Kidney (tissue), 14 donors: ENCODE data around the gene SPEG. TPM values are rescaled to one million over a fixed set of nuclear protein-coding genes. Genes with fewer than 3 reads are reported as not detected.

Experiments
- DNase-seq, 5 donors: peaks; one replicate each; pipeline ENCODE4 v3.0.0-alpha.2; 2013 to 2020
- FAIRE-seq: peaks from 2 replicates; lab custom pipeline; 2012; peaks lifted over from hg19 to GRCh38; lab: Jason Lieb, UNC
- H3K27ac ChIP-seq, 2 donors: one replicate each; pipeline ENCODE4 v1.7.0; 2013; ENCODE audit warnings: low read depth in 2 of 2, low read length in 2 of 2, inconsistent platforms in 1 of 2
- H3K27me3 ChIP-seq: one replicate; pipeline ENCODE4 v1.7.1; 2013; ENCODE audit warnings: low read length, inconsistent platforms; ENCODE audit not compliant: control insufficient read depth, insufficient read depth
- H3K36me3 ChIP-seq, 3 donors: one replicate each; pipeline versions ENCODE4 v1.7.0 to v1.7.1; 2013; ENCODE audit warnings: low read length in 3 of 3, control low read depth in 1 of 3, inconsistent platforms in 1 of 3; ENCODE audit not compliant: insufficient read depth in 3 of 3, control insufficient read depth in 2 of 3
- H3K4me1 ChIP-seq, 3 donors: one replicate each; pipeline versions ENCODE4 v1.7.0 to v1.7.1; 2013; ENCODE audit warnings: low read length in 3 of 3, inconsistent platforms in 1 of 3, low read depth in 1 of 3; ENCODE audit not compliant: control insufficient read depth in 2 of 3, insufficient read depth in 2 of 3
- H3K4me3 ChIP-seq, 3 donors: one replicate each; pipeline versions ENCODE4 v1.7.0 to v1.8.1; 2013; ENCODE audit warnings: low read length in 3 of 3, control low read depth in 1 of 3, inconsistent platforms in 1 of 3
- H3K9ac ChIP-seq, 3 donors: one replicate each; pipeline versions ENCODE4 v1.7.0 to v1.7.1; 2013; ENCODE audit warnings: low read length in 3 of 3, control low read depth in 1 of 3, inconsistent platforms in 1 of 3
- H3K9me3 ChIP-seq, 3 donors: one replicate each; pipeline versions ENCODE4 v1.7.0 to v1.7.1; 2013; ENCODE audit warnings: low read length in 3 of 3, control low read depth in 1 of 3, inconsistent platforms in 1 of 3; ENCODE audit not compliant: control insufficient read depth in 2 of 3, insufficient read depth in 1 of 3
- intact Hi-C: fragments of 100-400 bp; cut with DNase I; formaldehyde crosslinking; loops from one replicate; pipeline ENCODE4 v1.11.1; 2022
- polyA plus RNA-seq: library from polyadenylated mRNA; stranded (reverse); fragments of 350-450 nt; fragmentation: Illumina TruSeq; extraction: RNeasy Lipid Tissue Mini Kit (QIAGEN cat#74804); gene quantifications from one replicate; pipeline ENCODE4 v1.2.3, GENCODE V29; 2014; ENCODE audit warnings: low read depth, low replicate concordance; ENCODE audit not compliant: insufficient read depth
- total RNA-seq: library from RNA; stranded (reverse); fragmentation: NEBNext Ultra II Directional; extraction: Animal tissue kit (Norgen Biotek cat#: 25700); gene quantifications from one replicate; pipeline ENCODE4 v1.2.1, GENCODE V29; 2021
- TF ChIP-seq, protein P1 (sequence below): IDR thresholded peaks from 3 replicates; pipeline ENCODE4 v1.5.1; 2012; ENCODE audit warnings: mild to moderate bottlenecking, moderate library complexity, borderline replicate concordance; ENCODE audit not compliant: insufficient read depth; ENCODE audit errors: extremely low read depth
- donor health status: control.
- donor health status: control.
- donor health status: control.
- donor health status: control.
- donor health status: control.
- donor health status: DM: yes; HTN: yes; CAD: no.
- donor health status: Normal renal cell carcinoma (clear cell type).

SPEG gene
- total and polyA plus RNA-seq, 2 donors from 2014 or later: 13.1 to 26.6 TPM

DNA sequence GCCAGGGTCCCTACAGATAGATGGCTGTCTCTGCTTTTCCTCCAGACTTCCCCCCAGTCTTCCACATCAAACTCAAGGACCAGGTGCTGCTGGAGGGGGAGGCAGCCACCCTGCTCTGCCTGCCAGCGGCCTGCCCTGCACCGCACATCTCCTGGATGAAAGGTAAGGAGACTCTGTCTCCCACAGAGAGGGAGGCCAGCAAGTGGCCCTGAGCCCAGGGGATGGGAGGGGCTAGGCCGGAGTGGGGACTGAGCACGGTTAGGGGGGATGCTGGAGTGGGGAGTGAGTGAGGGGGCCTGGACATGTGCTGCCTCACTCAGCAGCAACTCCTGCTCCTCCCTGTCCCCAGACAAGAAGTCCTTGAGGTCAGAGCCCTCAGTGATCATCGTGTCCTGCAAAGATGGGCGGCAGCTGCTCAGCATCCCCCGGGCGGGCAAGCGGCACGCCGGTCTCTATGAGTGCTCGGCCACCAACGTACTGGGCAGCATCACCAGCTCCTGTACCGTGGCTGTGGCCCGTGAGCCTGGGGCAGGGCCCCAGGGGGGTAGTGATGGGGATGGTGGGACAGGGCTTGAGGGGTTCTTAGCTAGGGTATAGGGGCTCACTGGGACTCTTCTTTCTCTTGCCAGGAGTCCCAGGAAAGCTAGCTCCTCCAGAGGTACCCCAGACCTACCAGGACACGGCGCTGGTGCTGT is 53.7 kb downstream of the SPEG start:
- intact Hi-C loops: no loop called here
- H3K27me3 ChIP-seq: peaks cover 7% of the 10 kb centered on the region

DNA sequence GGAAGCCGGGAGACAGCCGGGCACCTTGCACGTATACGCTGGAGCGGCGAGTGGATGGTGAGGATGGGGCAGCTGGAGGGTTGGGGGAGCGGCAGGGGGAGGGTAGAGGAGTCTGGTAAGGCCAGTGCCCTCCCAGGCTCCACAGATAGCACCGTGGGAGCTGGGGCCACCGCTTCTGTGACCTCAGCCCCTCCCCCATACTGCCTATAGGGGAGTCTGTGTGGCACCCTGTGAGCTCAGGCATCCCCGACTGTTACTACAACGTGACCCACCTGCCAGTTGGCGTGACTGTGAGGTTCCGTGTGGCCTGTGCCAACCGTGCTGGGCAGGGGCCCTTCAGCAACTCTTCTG is 54.2 kb downstream of the SPEG start:
- Histone ChIP-seq H3K27me3 (peaks cover 7% of the 10 kb centered on the region), H3K9me3 (no peaks in the 10 kb centered on the region), H3K27ac (no peak overlapping the region), H3K4me1 (peaks cover 0 to 4% (median 0%) of the 10 kb centered on the region in 3 donors), H3K9ac (no peak overlapping the region), H3K36me3 (no peaks in the 10 kb centered on the region), H3K4me3 (no peak overlapping the region)
- intact Hi-C loops: no loop called here
- DNase-seq (no peak), FAIRE-seq (no peak)
- TF ChIP-seq, protein P1, sequence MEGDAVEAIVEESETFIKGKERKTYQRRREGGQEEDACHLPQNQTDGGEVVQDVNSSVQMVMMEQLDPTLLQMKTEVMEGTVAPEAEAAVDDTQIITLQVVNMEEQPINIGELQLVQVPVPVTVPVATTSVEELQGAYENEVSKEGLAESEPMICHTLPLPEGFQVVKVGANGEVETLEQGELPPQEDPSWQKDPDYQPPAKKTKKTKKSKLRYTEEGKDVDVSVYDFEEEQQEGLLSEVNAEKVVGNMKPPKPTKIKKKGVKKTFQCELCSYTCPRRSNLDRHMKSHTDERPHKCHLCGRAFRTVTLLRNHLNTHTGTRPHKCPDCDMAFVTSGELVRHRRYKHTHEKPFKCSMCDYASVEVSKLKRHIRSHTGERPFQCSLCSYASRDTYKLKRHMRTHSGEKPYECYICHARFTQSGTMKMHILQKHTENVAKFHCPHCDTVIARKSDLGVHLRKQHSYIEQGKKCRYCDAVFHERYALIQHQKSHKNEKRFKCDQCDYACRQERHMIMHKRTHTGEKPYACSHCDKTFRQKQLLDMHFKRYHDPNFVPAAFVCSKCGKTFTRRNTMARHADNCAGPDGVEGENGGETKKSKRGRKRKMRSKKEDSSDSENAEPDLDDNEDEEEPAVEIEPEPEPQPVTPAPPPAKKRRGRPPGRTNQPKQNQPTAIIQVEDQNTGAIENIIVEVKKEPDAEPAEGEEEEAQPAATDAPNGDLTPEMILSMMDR: no peak

More for the DNA sequence above, 53.7 kb downstream of the SPEG start:
- no peaks in the 10 kb centered on the region for H3K9me3 ChIP-seq
- no peak for DNase-seq
- H3K4me1 ChIP-seq: peaks cover 0 to 4% (median 0%) of the 10 kb centered on the region in 3 donors
- TF ChIP-seq, protein P1: no peak
- H3K9ac ChIP-seq: no peak overlapping the region
- H3K27ac ChIP-seq: no peak overlapping the region
- FAIRE-seq: no peak
- H3K36me3 ChIP-seq: no peaks in the 10 kb centered on the region
- no peak overlapping the region for H3K4me3 ChIP-seq

DNA sequence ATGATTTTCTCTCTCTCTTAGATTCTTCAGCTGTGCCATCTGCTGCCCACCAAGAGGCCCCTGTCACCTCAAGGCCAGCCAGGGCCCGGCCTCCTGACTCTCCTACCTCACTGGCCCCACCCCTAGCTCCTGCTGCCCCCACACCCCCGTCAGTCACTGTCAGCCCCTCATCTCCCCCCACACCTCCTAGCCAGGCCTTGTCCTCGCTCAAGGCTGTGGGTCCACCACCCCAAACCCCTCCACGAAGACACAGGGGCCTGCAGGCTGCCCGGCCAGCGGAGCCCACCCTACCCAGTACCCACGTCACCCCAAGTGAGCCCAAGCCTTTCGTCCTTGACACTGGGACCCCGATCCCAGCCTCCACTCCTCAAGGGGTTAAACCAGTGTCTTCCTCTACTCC is 54.7 kb downstream of the SPEG start:
- DNase-seq (no peak), FAIRE-seq (no peak)
- Histone ChIP-seq H3K9me3 (no peaks in the 10 kb centered on the region), H3K4me3 (no peak overlapping the region), H3K27ac (no peak overlapping the region), H3K36me3 (no peaks in the 10 kb centered on the region), H3K27me3 (peaks cover 7% of the 10 kb centered on the region), H3K9ac (no peak overlapping the region), H3K4me1 (peaks cover 0 to 2% (median 0%) of the 10 kb centered on the region in 3 donors)
- intact Hi-C loops: no loop called here
- TF ChIP-seq, protein P1: no peak
